Upper lobe of left lung (tissue), 4 donors: ENCODE results near the gene NSUN3.

Source experiments
- EP300 ChIP-seq, 4 donors: sonication (generic); formaldehyde crosslinking; IDR thresholded peaks; one replicate each; pipeline ENCODE4 v1.5.1; 2017; ENCODE audit warnings: antibody characterized with exemption in 4 of 4, control low read depth in 2 of 4
- POLR2AphosphoS5 ChIP-seq, 2 donors: sonication (generic); formaldehyde crosslinking; IDR thresholded peaks; one replicate each; pipeline ENCODE4 v1.5.1; 2017; ENCODE audit warnings: antibody characterized with exemption in 2 of 2
- TF ChIP-seq, protein P1 (sequence below), 6 experiments: fragments of 450-650 bp in 4 of 6; fragments of 200-600 bp in 2 of 6; sonication (generic) in 2 of 6; IDR thresholded peaks; one replicate each; pipeline ENCODE4 v1.5.1; 2016 to 2019; ENCODE audit warnings: antibody characterized with exemption in 6 of 6

DNA sequence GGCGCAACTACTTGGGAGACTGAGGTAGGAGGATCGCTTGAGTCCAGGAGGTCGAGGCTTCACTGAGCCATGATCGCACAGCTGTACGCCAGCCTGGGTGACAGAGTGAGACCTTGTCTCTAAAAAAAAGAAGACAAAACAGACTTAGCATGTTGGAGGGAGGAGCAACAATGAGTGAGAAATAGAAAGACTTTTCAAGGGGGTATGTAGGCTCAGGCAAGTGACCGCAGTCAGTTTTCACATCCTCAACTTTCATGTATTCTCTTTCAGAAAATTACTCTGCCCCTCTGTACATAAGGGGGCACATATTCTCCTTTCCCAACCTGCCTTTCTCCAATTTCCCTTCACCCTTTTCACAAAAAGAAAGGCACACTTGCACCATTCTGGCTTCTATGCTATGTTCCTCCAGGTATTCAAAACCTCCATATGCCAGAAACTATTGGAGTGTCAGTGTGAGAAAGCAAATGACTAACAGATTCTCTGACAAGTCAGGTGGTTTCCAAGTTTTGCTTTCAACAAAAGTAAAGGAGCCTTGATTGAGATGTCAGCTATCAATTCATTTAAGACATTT lies 7.6 kb downstream of the NSUN3 start:
- TF ChIP-seq, protein P1, sequence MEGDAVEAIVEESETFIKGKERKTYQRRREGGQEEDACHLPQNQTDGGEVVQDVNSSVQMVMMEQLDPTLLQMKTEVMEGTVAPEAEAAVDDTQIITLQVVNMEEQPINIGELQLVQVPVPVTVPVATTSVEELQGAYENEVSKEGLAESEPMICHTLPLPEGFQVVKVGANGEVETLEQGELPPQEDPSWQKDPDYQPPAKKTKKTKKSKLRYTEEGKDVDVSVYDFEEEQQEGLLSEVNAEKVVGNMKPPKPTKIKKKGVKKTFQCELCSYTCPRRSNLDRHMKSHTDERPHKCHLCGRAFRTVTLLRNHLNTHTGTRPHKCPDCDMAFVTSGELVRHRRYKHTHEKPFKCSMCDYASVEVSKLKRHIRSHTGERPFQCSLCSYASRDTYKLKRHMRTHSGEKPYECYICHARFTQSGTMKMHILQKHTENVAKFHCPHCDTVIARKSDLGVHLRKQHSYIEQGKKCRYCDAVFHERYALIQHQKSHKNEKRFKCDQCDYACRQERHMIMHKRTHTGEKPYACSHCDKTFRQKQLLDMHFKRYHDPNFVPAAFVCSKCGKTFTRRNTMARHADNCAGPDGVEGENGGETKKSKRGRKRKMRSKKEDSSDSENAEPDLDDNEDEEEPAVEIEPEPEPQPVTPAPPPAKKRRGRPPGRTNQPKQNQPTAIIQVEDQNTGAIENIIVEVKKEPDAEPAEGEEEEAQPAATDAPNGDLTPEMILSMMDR (IDR thresholded peaks at IDR 0.05), result no peak
- no peak for TF ChIP-seq POLR2AphosphoS5 (IDR thresholded peaks at IDR 0.05)
- TF ChIP-seq EP300 (IDR thresholded peaks at IDR 0.05), result no peak
